ENCODE measurements around the gene ZP1. TPM values are rescaled to one million over a fixed set of nuclear protein-coding genes. Genes with fewer than 3 reads are reported as not detected.

Gene ZP1
- total and polyA plus RNA-seq, 2 experiments from 2014 or later = not detected

DNA sequence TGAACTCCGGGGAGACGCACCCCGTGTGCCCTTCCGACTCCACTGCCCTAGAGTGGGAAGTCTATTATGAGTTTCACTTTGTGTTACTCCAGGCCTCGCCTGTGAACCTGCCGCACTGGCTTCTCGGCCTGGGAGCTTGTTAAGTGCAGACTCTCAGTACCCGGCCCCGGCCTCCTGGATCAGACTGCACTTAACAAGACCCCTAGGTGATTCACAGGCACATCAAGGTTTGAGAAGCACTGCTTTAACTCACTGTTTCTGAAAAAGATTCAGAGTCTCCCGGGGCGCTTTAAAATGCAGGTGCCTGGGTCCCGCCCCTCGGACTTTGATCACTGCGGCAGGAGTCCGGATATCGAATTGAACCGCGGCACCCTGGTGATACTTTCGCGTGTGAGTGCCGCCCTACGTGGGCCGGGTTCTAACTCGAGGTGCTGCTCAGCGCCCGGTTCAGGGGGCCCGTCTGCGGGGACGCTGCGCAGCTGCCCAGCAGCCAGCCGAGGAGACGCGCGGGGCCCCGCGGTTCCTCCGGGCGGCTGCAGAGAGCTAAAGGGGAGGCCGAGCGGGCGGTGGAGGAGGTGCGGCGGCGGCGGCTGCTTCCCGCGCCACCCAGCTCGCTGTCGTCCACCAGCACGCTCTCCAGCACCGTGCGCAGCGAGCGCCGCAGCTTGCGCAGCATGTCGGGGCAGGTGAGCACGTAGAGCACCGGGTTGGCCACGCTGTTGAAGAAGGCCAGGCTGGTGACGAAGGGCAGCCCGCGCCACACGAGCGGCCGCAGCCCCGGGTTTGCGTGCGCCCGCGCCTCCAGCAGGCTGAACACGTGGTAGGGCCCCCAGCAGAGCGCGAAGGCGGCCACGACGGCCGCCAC lies 15.0 kb upstream of the ZP1 start:
- H3K4me3 ChIP-seq = peak overlapping the region; percentile 54
- H3K79me2 ChIP-seq (replicated peaks; ENCODE audit: insufficient read depth) = no peaks in the 10 kb centered on the region
- Mint-ChIP-seq H3K4me1 (peaks cover 15% of the 10 kb centered on the region), H3K4me3 (peak overlapping the region; percentile 58), H3K27me3 (ENCODE audit: insufficient read depth, low read depth, poor library complexity) (peaks cover 17% of the 10 kb centered on the region), H3K27ac (0 out of 2 replicates have a peak overlapping the region, but pooled peaks have one; percentile 13), H3K36me3 (ENCODE audit: low read depth) (peaks cover 41% of the 10 kb centered on the region), H3K9me3 (no peaks in the 10 kb centered on the region; the same call in 2 of the 3 replicates)
- peaks cover 23% of the 10 kb centered on the region for H3K27me3 ChIP-seq (ENCODE audit: insufficient read depth)
- H3K36me3 ChIP-seq (ENCODE audit: insufficient read depth) = no peaks in the 10 kb centered on the region; the same call in 1 of the 2 replicates
- no peaks in the 10 kb centered on the region; the same call in 1 of the 2 replicates for H4K20me1 ChIP-seq (replicated peaks; ENCODE audit: insufficient read depth)
- ATAC-seq (peak; percentile 87), DNase-seq (ENCODE audit: low spot score) (peak; percentile 77)
- H3K4me2 ChIP-seq = peak overlapping the region; percentile 83
- 0 out of 2 replicates have a peak, but pooled peaks cover 5% of the 10 kb centered on the region for H3K4me1 ChIP-seq (ENCODE audit: insufficient read depth)
- H2AFZ ChIP-seq = peak overlapping the region; percentile 72
- no peak overlapping the region for H3K27ac ChIP-seq (ENCODE audit: low read depth)
- no peaks in the 10 kb centered on the region for H3K9me2 ChIP-seq (ENCODE audit: insufficient read depth)
- TF ChIP-seq EZH2 (IDR thresholded peaks at IDR 0.05; ENCODE audit: low read depth, unreplicated experiment) = peak; percentile 14
- TF ChIP-seq NANOG (IDR thresholded peaks at IDR 0.05; ENCODE audit: borderline replicate concordance) = no peak
- TF ChIP-seq POLR2AphosphoS5 (IDR thresholded peaks at IDR 0.05; ENCODE audit: low read depth) = 0 out of 2 replicates have a peak, but pooled peaks have one; percentile 8
- H3F3A ChIP-seq (replicated peaks; ENCODE audit: low read depth) = peaks cover 9% of the 10 kb centered on the region; the same call in 1 of the 2 replicates

DNA sequence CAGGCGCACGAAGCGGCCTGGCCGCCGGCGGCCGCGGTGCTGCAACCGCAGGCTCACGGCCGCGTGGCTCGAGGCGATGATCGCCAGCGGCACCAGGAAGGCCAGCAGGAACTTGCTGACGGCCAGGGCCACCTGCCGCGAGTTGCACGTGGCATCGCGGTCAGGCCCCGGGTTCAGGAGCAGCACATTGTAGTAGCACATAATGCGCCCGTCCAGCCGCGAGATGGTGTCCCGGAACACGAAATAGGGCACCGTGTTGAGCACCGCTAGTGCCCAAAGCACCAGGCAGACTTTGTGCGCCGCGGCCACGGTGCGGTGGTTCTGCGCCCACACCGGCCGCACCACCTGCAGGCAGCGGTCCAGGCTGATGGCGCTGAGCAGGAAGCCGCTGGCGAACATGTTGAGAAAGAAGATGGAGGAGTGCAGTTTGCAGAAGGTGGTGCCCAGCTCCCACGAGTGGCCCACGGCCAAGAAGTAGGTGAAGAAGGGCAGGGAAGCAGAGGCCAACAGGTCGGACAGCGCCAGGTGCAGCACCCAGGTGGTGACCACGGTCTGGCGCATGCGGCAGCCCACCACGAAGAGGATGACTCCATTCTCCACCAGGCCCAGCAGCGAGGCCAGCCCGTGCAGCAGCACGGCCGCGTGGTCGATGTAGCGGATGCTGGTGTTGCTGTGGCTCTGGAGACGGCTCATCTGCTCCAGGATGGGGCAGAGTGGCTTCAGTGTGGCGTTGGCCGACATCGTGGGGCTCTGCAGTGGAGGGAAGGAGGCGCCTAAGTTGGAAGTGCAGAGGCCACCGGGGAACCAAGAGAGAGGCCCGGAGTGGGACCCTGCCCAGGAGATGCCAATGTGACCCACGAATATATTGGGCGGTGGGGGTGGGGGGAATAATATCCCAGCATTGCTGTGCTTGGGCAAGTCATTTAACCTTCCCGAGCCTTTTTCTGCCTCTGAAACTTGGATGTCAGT lies 14.1 kb upstream of the ZP1 start:
- H3K9me2 ChIP-seq (ENCODE audit: insufficient read depth) = no peaks in the 10 kb centered on the region
- peak overlapping the region; percentile 83; the same call in 1 of the 2 replicates for H3K4me2 ChIP-seq
- peaks cover 23% of the 10 kb centered on the region for H3K27me3 ChIP-seq (ENCODE audit: insufficient read depth)
- DNase-seq (ENCODE audit: low spot score) (no peak), ATAC-seq (no peak)
- no peaks in the 10 kb centered on the region; the same call in 1 of the 2 replicates for H3K36me3 ChIP-seq (ENCODE audit: insufficient read depth)
- no peaks in the 10 kb centered on the region; the same call in 1 of the 2 replicates for H4K20me1 ChIP-seq (replicated peaks; ENCODE audit: insufficient read depth)
- Mint-ChIP-seq H3K4me1 (peaks cover 15% of the 10 kb centered on the region), H3K9me3 (no peaks in the 10 kb centered on the region; the same call in 2 of the 3 replicates), H3K27ac (no peak overlapping the region), H3K27me3 (ENCODE audit: insufficient read depth, low read depth, poor library complexity) (peaks cover 17% of the 10 kb centered on the region), H3K4me3 (no peak overlapping the region), H3K36me3 (ENCODE audit: low read depth) (peaks cover 35% of the 10 kb centered on the region)
- peak overlapping the region; percentile 54; the same call in 1 of the 2 replicates for H3K4me3 ChIP-seq
- H3F3A ChIP-seq (replicated peaks; ENCODE audit: low read depth) = peaks cover 9% of the 10 kb centered on the region; the same call in 1 of the 2 replicates
- H3K27ac ChIP-seq (ENCODE audit: low read depth) = no peak overlapping the region
- TF ChIP-seq EZH2phosphoT487 (IDR thresholded peaks at IDR 0.05; ENCODE audit: unreplicated experiment) (no peak), ZNF114 (CRISPR knock-in tag; IDR thresholded peaks at IDR 0.05) (no peak), POLR2AphosphoS5 (IDR thresholded peaks at IDR 0.05; ENCODE audit: low read depth) (no peak)
- TF ChIP-seq, protein P1, sequence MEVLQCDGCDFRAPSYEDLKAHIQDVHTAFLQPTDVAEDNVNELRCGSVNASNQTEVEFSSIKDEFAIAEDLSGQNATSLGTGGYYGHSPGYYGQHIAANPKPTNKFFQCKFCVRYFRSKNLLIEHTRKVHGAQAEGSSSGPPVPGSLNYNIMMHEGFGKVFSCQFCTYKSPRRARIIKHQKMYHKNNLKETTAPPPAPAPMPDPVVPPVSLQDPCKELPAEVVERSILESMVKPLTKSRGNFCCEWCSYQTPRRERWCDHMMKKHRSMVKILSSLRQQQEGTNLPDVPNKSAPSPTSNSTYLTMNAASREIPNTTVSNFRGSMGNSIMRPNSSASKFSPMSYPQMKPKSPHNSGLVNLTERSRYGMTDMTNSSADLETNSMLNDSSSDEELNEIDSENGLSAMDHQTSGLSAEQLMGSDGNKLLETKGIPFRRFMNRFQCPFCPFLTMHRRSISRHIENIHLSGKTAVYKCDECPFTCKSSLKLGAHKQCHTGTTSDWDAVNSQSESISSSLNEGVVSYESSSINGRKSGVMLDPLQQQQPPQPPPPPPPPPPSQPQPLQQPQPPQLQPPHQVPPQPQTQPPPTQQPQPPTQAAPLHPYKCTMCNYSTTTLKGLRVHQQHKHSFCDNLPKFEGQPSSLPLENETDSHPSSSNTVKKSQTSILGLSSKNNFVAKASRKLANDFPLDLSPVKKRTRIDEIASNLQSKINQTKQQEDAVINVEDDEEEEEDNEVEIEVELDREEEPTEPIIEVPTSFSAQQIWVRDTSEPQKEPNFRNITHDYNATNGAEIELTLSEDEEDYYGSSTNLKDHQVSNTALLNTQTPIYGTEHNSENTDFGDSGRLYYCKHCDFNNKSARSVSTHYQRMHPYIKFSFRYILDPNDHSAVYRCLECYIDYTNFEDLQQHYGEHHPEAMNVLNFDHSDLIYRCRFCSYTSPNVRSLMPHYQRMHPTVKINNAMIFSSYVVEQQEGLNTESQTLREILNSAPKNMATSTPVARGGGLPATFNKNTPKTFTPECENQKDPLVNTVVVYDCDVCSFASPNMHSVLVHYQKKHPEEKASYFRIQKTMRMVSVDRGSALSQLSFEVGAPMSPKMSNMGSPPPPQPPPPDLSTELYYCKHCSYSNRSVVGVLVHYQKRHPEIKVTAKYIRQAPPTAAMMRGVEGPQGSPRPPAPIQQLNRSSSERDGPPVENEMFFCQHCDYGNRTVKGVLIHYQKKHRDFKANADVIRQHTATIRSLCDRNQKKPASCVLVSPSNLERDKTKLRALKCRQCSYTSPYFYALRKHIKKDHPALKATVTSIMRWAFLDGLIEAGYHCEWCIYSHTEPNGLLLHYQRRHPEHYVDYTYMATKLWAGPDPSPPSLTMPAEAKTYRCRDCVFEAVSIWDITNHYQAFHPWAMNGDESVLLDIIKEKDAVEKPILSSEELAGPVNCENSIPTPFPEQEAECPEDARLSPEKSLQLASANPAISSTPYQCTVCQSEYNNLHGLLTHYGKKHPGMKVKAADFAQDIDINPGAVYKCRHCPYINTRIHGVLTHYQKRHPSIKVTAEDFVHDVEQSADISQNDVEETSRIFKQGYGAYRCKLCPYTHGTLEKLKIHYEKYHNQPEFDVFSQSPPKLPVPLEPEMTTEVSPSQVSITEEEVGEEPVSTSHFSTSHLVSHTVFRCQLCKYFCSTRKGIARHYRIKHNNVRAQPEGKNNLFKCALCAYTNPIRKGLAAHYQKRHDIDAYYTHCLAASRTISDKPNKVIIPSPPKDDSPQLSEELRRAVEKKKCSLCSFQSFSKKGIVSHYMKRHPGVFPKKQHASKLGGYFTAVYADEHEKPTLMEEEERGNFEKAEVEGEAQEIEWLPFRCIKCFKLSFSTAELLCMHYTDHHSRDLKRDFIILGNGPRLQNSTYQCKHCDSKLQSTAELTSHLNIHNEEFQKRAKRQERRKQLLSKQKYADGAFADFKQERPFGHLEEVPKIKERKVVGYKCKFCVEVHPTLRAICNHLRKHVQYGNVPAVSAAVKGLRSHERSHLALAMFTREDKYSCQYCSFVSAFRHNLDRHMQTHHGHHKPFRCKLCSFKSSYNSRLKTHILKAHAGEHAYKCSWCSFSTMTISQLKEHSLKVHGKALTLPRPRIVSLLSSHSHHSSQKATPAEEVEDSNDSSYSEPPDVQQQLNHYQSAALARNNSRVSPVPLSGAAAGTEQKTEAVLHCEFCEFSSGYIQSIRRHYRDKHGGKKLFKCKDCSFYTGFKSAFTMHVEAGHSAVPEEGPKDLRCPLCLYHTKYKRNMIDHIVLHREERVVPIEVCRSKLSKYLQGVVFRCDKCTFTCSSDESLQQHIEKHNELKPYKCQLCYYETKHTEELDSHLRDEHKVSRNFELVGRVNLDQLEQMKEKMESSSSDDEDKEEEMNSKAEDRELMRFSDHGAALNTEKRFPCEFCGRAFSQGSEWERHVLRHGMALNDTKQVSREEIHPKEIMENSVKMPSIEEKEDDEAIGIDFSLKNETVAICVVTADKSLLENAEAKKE (CRISPR knock-in tag; IDR thresholded peaks at IDR 0.05) = no peak
- TF ChIP-seq, protein P2, sequence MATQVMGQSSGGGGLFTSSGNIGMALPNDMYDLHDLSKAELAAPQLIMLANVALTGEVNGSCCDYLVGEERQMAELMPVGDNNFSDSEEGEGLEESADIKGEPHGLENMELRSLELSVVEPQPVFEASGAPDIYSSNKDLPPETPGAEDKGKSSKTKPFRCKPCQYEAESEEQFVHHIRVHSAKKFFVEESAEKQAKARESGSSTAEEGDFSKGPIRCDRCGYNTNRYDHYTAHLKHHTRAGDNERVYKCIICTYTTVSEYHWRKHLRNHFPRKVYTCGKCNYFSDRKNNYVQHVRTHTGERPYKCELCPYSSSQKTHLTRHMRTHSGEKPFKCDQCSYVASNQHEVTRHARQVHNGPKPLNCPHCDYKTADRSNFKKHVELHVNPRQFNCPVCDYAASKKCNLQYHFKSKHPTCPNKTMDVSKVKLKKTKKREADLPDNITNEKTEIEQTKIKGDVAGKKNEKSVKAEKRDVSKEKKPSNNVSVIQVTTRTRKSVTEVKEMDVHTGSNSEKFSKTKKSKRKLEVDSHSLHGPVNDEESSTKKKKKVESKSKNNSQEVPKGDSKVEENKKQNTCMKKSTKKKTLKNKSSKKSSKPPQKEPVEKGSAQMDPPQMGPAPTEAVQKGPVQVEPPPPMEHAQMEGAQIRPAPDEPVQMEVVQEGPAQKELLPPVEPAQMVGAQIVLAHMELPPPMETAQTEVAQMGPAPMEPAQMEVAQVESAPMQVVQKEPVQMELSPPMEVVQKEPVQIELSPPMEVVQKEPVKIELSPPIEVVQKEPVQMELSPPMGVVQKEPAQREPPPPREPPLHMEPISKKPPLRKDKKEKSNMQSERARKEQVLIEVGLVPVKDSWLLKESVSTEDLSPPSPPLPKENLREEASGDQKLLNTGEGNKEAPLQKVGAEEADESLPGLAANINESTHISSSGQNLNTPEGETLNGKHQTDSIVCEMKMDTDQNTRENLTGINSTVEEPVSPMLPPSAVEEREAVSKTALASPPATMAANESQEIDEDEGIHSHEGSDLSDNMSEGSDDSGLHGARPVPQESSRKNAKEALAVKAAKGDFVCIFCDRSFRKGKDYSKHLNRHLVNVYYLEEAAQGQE (IDR thresholded peaks at IDR 0.05; ENCODE audit: unreplicated experiment) = no peak
- peak overlapping the region; percentile 72 for H2AFZ ChIP-seq
- H3K4me1 ChIP-seq (ENCODE audit: insufficient read depth) = 0 out of 2 replicates have a peak, but pooled peaks cover 5% of the 10 kb centered on the region
- H3K79me2 ChIP-seq (replicated peaks; ENCODE audit: insufficient read depth) = no peaks in the 10 kb centered on the region

Measured in GM23338 (cell line).